OCI-LY7 (cell line): ENCODE measurements around the gene RUNX1. TPM values are rescaled to one million over a fixed set of nuclear protein-coding genes. Genes with fewer than 3 reads are reported as not detected.

Source experiments
- BruUV-seq: library from RNA; stranded (reverse); fragments of 400-500 nt; replicated peaks from 2 replicates; lab custom pipeline; 2021; lab: Mats Ljungman, UMichigan
- CTCF ChIA-PET: fragments of 300-600 bp; sonication (Branson Sonifier 250); formaldehyde crosslinking; loops from one replicate; lab custom pipeline; 2022; ENCODE audit warnings: antibody characterized with exemption; ENCODE audit not compliant: unreplicated experiment; lab: Charles Lee
- POLR2A ChIA-PET: fragments of 300-600 bp; sonication (Branson Sonifier 250); formaldehyde crosslinking; loops from one replicate; lab custom pipeline; 2022; ENCODE audit warnings: antibody characterized with exemption; lab: Charles Lee
- DNase-seq: peaks from one replicate; pipeline ENCODE4 v3.0.0-alpha.2; 2015; ENCODE audit warnings: low spot score
- H2AFZ ChIP-seq: fragments of 200-600 bp; sonication (generic), shearing (Covaris generic); 2 replicates; pipeline ENCODE4 v1.6.1; 2014; ENCODE audit warnings: mild to moderate bottlenecking, antibody characterized with exemption, low read length, moderate library complexity
- H3K27ac ChIP-seq: fragments of 200-600 bp; sonication (generic); 2 replicates; pipeline ENCODE4 v1.5.1; 2014; ENCODE audit warnings: mixed run types, low read depth, mild to moderate bottlenecking, moderate library complexity, low read length, inconsistent platforms; ENCODE audit not compliant: poor library complexity, severe bottlenecking
- H3K36me3 ChIP-seq: fragments of 200-600 bp; sonication (generic); 2 replicates; pipeline ENCODE4 v1.6.1; 2014; ENCODE audit warnings: mild to moderate bottlenecking, antibody characterized with exemption, low read length, moderate library complexity, mixed read lengths; ENCODE audit not compliant: insufficient read depth
- H3K4me1 ChIP-seq: fragments of 200-600 bp; sonication (generic); 2 replicates; pipeline ENCODE4 v1.5.1; 2014; ENCODE audit warnings: mild to moderate bottlenecking, low read length; ENCODE audit not compliant: insufficient read depth, poor library complexity, severe bottlenecking
- H3K4me2 ChIP-seq: fragments of 200-600 bp; sonication (generic); 2 replicates; pipeline ENCODE4 v1.6.1; 2014; ENCODE audit warnings: mild to moderate bottlenecking, low read length
- H3K4me3 ChIP-seq: fragments of 200-600 bp; sonication (generic); 2 replicates; pipeline ENCODE4 v1.5.1; 2014; ENCODE audit warnings: mild to moderate bottlenecking, low read depth, low read length; ENCODE audit not compliant: poor library complexity, severe bottlenecking
- H3K79me2 ChIP-seq: fragments of 200-600 bp; sonication (generic); 2 replicates; pipeline ENCODE4 v1.6.1; 2016; ENCODE audit warnings: low read depth, mild to moderate bottlenecking, low read length, moderate library complexity, mixed read lengths; ENCODE audit not compliant: insufficient read depth
- H3K9me2 ChIP-seq: fragments of 200-600 bp; sonication (generic); 2 replicates; pipeline ENCODE4 v1.6.1; 2016; ENCODE audit warnings: mild to moderate bottlenecking, low read length, mixed read lengths; ENCODE audit not compliant: insufficient read depth
- H3K9me3 ChIP-seq: fragments of 200-600 bp; sonication (generic); 2 replicates; pipeline ENCODE4 v1.6.1; 2014; ENCODE audit warnings: mild to moderate bottlenecking, mixed run types, low read length, mixed read lengths
- H4K20me1 ChIP-seq: fragments of 200-600 bp; sonication (generic); 2 replicates; pipeline ENCODE4 v1.6.1; 2014; ENCODE audit warnings: mild to moderate bottlenecking, antibody characterized with exemption, low read length, moderate library complexity, mixed read lengths; ENCODE audit not compliant: insufficient read depth
- EZH2phosphoT487 ChIP-seq: fragments of 200-600 bp; sonication (generic); IDR thresholded peaks from 2 replicates; pipeline ENCODE4 v1.6.1; 2018; ENCODE audit warnings: low read depth, borderline replicate concordance, mild to moderate bottlenecking, mixed run types, antibody characterized with exemption, low read length, moderate library complexity, mixed read lengths
- intact Hi-C: fragments of 100-400 bp; cut with micrococcal nuclease; formaldehyde crosslinking; loops from one replicate; pipeline ENCODE4 v1.10.0; 2022; ENCODE audit not compliant: unreplicated experiment
- total RNA-seq, 2 experiments: library from RNA; depleted of rRNA in 1 of 2; stranded (reverse); fragments of >200 nt in 1 of 2; shearing (Covaris generic) in 1 of 2; gene quantifications; 2 replicates each; pipeline ENCODE4 v1.2.3, GENCODE V29; 2014 to 2022
- TF ChIP-seq, protein P1 (sequence below): fragments of 200-600 bp; sonication (generic); conservative IDR thresholded peaks from 2 replicates; pipeline ENCODE4 v1.5.1; 2014; ENCODE audit warnings: mild to moderate bottlenecking, antibody characterized with exemption, low read length, moderate library complexity, mixed read lengths

RUNX1 gene
- total RNA-seq, 2 experiments from 2014 or later, result 30.5 to 40.8 TPM

DNA sequence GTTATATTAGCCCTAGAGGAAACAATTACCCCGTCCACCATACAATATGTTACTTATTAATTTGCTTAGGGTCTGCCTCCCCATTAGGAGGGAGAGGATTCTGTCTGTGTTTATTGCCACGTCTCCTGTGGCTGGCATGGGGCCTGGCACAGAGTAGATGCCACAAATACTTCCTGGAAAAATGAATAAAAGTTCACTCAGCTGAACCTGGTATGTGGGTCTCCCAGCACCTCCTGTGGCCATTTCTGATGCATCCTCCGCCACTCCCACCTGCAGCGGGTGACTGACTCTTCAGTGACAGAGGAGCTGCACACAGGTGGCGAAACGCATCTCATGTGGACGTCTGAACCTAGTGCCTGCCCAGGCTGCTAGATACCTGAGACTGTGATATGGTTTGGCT lies 267.6 kb downstream of the RUNX1 start:
- Histone ChIP-seq H3K27ac (no peak overlapping the region), H3K4me2 (no peak overlapping the region), H3K4me1 (no peaks in the 10 kb centered on the region), H2AFZ (no peak overlapping the region), H3K9me2 (no peaks in the 10 kb centered on the region), H3K79me2 (no peaks in the 10 kb centered on the region), H3K36me3 (no peaks in the 10 kb centered on the region), H3K4me3 (no peak overlapping the region), H3K9me3 (no peaks in the 10 kb centered on the region), H4K20me1 (no peaks in the 10 kb centered on the region)
- ChIA-PET POLR2A (interaction anchor here (0.7 kb wide), 1 partner anchor 1030 kb away, joined by 3 read pairs; no protein-coding TSS in a partner anchor), CTCF (no interaction called here)
- intact Hi-C loops, result no loop called here
- no TSS peak for BruUV-seq
- no peak for DNase-seq
- TF ChIP-seq, protein P1, sequence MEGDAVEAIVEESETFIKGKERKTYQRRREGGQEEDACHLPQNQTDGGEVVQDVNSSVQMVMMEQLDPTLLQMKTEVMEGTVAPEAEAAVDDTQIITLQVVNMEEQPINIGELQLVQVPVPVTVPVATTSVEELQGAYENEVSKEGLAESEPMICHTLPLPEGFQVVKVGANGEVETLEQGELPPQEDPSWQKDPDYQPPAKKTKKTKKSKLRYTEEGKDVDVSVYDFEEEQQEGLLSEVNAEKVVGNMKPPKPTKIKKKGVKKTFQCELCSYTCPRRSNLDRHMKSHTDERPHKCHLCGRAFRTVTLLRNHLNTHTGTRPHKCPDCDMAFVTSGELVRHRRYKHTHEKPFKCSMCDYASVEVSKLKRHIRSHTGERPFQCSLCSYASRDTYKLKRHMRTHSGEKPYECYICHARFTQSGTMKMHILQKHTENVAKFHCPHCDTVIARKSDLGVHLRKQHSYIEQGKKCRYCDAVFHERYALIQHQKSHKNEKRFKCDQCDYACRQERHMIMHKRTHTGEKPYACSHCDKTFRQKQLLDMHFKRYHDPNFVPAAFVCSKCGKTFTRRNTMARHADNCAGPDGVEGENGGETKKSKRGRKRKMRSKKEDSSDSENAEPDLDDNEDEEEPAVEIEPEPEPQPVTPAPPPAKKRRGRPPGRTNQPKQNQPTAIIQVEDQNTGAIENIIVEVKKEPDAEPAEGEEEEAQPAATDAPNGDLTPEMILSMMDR, result no peak
- no peak for TF ChIP-seq EZH2phosphoT487

DNA sequence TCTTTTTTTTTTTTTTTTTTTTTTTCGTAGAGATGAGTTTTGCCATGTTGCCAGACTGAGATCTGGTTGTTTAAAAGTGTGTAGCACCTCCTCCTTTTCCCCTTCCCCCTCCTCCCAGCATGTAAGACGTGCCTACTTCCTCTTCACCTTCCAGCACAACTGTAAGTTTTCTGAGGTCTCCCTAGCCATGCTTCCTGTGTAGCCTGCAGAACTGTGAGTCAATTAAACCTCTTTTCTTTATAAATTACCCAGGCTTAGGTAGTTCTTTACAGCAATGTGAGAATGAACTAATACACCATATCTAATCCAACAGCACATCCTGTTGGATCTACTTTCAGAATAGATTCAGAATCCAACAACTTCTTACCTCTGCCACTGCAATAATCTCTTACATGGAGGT lies 269.2 kb downstream of the RUNX1 start:
- intact Hi-C loops, result no loop called here
- H3K9me3 ChIP-seq, result no peaks in the 10 kb centered on the region
- no TSS peak for BruUV-seq
- POLR2A ChIA-PET, result interaction anchor here (0.6 kb wide), 1 partner anchor 627 kb away, joined by 3 read pairs; no protein-coding TSS in a partner anchor
- DNase-seq, result no peak
- CTCF ChIA-PET, result no interaction called here
- TF ChIP-seq EZH2phosphoT487, result no peak
- no peak overlapping the region for H3K27ac ChIP-seq
- no peak overlapping the region for H2AFZ ChIP-seq
- H3K4me1 ChIP-seq, result no peaks in the 10 kb centered on the region
- H3K4me3 ChIP-seq, result no peak overlapping the region
- H3K9me2 ChIP-seq, result no peaks in the 10 kb centered on the region
- H3K36me3 ChIP-seq, result no peaks in the 10 kb centered on the region
- no peak overlapping the region for H3K4me2 ChIP-seq
- H4K20me1 ChIP-seq, result no peaks in the 10 kb centered on the region
- H3K79me2 ChIP-seq, result no peaks in the 10 kb centered on the region

DNA sequence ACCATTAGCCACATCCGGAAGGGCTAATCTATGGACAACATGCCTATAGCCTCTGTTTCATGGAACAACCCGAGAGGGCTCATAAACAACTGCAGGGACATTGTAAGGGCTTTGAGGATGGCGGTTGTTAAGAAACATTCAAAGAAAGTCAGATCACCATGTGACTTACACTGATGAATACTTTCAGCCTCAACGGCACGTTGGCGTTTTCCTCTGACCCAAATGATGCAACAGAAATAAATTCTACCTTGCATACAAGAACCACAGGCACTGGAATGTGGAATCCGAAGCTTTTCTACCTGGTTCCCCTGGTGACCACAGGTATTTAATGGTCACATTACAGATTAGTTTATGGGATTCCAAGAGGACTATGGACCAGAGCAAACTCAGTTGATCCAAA lies 273.3 kb downstream of the RUNX1 start:
- no TSS peak for BruUV-seq
- ChIA-PET POLR2A (interaction anchor here (0.7 to 1.2 kb wide), 2 partner anchors 1188 to 1896 kb away, joined by 3 to 6 read pairs; no protein-coding TSS in a partner anchor), CTCF (no interaction called here)
- intact Hi-C loops, result no loop called here
- no peaks in the 10 kb centered on the region for H3K4me1 ChIP-seq
- H2AFZ ChIP-seq, result no peak overlapping the region
- H3K9me2 ChIP-seq, result no peaks in the 10 kb centered on the region
- TF ChIP-seq, protein P1, result no peak
- TF ChIP-seq EZH2phosphoT487, result no peak
- no peaks in the 10 kb centered on the region for H4K20me1 ChIP-seq
- no peaks in the 10 kb centered on the region for H3K9me3 ChIP-seq
- H3K36me3 ChIP-seq, result no peaks in the 10 kb centered on the region
- DNase-seq, result no peak
- no peak overlapping the region for H3K4me3 ChIP-seq
- no peak overlapping the region for H3K27ac ChIP-seq
- no peak overlapping the region for H3K4me2 ChIP-seq
- no peaks in the 10 kb centered on the region for H3K79me2 ChIP-seq
